GM19372 (cell line): ENCODE results near the gene FXN.
A peak's percentile ranks its signal among the peaks of the same experiment; 100 is the strongest.
"Not testable (repeated sequence)": the region's sequence is repeated elsewhere in the genome, so short reads cannot be mapped to it uniquely, and the experiment has no call there.

Experiments used
- ATAC-seq: cut with Tn5 transposase; IDR thresholded peaks from one replicate; pipeline ENCODE4 v1.9.1; 2021; ENCODE audit warnings: mild to moderate bottlenecking, low read depth, moderate library complexity; ENCODE audit not compliant: unreplicated experiment

The FXN gene

DNA sequence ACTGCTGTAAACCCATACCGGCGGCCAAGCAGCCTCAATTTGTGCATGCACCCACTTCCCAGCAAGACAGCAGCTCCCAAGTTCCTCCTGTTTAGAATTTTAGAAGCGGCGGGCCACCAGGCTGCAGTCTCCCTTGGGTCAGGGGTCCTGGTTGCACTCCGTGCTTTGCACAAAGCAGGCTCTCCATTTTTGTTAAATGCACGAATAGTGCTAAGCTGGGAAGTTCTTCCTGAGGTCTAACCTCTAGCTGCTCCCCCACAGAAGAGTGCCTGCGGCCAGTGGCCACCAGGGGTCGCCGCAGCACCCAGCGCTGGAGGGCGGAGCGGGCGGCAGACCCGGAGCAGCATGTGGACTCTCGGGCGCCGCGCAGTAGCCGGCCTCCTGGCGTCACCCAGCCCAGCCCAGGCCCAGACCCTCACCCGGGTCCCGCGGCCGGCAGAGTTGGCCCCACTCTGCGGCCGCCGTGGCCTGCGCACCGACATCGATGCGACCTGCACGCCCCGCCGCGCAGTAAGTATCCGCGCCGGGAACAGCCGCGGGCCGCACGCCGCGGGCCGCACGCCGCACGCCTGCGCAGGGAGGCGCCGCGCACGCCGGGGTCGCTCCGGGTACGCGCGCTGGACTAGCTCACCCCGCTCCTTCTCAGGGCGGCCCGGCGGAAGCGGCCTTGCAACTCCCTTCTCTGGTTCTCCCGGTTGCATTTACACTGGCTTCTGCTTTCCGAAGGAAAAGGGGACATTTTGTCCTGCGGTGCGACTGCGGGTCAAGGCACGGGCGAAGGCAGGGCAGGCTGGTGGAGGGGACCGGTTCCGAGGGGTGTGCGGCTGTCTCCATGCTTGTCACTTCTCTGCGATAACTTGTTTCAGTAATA, at the start of gene FXN:
TSS of gene FXN (plus strand) at position 315 of the 871 bp plus-strand sequence. CDS start at position 346, 31 bp downstream.
- ATAC-seq: peak; percentile 95

DNA sequence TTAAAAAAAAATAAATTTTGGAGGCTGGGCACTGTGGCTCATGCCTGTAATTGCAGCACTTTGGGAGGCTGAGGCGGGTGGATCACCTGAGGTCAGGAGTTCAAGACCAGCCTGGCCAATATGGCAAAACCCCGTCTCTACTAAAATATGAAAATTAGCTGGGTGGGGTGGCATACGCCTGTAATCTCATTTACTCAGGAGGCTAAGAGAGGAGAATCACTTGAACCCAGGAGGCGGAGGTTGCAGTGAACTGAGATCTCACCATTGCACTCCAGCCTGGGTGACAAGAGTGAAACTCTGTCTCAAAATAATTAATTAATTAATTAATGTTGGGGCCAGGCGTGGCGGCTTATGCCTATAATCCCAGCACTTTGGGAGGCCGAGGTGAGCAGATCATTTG, 48.6 kb upstream of the FXN start:
- not testable (repeated sequence) for ATAC-seq

DNA sequence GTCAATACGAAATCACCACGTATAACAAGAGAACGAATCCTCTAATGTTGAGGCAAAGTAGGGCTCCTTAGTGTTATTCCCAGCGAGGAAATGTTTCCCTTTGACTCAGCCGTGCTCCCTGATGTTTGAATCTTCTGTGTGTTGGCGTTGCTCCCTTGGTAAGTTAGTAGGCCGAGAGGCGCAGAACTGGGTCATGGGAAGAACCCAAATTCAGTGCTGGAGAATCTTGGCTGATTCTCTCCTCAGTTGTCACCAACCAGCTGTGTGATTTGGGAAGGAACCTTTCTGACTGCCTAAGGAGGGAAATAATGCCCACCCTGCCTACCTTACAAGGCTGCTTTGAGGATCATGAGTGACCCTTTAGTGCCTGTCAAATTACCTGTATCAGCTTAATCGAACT, 44.1 kb upstream of the FXN start:
- ATAC-seq: no peak

DNA sequence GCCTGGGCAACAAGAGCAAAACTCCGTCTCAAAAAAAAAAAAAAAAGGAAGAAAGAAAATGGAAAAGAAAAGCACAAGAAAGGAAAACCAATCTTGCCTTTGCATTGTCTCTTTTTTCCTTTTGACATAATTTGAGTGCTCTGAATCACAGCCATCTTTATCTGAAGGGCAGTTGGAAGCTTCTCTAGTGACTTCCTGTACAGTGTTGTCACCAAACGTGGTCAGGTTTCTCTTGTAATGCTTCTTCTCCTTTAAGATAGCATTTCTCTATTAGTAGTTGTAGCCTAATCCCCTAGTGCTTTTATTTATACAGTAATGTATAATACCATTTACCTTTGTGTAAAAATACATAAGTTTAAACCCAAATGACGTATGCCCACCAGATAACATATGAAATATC, 39.8 kb upstream of the FXN start:
- no peak for ATAC-seq

DNA sequence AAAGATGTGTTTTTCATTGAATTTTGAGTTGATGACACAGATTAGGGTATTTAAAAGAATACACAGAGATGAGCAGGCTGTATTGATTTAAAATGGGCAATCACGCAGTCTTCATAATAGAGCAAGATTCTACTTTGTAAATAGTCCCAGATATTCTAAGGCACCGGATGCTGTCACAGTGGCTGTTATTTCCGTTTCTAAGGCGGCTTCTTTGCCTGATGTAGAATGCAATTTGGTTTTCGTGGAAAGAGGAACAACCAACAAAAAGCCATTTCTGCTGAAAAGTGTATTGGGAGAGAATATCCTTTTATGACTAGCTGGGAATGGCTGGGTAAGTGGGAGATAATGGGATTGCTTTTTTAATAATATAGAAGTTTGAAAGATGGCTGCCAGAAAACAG, 39.1 kb upstream of the FXN start:
- no peak for ATAC-seq

DNA sequence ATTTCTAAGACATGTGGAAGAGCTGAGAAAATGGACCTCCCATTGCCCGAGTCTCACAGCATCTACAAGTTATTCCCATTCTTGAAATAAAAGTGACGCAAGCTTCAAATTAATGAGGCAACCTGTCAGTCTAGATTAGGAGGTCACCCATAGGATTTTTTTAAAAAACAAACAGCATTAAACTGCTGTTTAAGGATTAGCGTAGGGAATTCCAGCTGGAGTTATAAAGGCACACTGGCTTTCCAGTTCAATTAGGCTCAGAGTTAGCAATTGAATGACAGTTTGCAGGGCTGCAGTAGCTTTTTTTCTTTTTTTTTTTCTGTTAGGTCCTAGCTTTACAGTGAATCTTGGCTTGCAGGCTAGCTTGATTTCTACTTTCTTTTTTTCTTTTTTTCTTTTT, 37.9 kb upstream of the FXN start:
- ATAC-seq: no peak

DNA sequence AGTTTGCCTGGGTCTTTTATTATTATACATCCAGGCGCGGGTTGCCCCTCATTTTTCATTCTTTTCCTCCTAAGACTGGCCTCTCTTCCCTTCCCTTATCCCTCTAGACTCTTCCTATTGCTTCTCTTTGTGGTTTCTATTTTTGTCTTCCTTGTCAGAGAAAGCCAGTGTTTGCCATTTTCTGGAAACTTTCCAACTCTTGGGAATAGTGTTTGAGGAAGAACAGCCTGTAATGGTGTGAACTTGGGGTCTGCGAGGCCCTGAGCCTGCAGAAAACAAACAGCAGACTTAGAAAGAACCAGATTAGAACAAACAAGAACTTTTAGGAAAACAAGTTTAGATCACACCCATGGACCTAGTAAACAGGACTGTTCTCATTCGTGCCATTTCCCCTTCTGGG, 37.2 kb upstream of the FXN start:
- ATAC-seq: no peak

DNA sequence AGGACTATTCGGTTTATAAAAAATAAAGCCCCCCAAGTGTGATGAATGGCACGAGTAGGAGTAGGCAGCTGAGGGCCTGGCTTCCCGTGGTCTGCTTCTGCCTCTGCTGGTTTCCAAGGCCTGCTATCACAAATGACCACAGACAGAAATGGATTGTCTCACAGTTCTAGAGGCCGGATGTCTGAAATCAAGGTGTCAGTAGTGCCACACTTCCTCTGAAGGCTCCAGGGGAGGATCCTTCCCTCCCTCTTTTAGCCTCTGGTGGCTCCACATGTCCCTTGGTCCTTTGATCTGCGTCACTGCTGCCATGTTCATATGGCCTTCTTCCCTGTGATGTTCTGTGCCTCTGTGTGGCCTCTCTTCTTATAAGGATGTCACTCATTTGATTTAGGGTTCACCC, 36.7 kb upstream of the FXN start:
- no peak for ATAC-seq

DNA sequence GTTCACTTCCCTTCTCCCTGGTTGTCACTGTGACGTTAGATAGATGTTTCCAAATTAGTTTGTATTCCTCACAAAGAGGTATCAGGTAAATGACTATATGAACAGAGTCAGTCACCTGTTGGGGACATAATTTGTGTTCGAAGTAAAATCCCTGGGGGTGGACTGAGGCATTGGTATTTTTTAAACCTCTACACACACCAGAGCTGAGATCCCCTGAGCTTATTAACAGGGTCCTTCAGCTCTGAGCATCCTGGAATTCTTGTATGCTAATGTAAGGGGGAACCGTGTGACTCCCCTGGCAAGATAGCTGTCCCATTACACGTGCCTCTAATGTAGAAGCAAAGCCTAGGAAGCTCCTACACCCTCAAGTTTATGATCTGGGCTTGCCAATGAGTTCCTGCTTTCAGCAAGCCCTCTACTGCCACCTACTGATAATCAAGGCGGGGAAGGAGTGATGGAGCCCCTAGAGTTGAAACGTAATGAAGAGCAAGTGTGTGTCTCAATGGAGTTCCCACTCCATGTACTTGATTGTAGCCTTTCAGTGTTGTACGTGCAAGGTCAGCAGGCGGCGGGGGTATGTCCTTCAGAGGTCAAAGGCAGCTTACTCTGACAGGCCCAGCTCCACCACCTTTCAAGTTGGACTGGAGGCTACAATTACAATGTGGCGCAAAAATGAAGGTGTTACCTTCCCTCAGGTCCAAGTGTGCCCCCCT, 36.0 kb upstream of the FXN start:
- peak; percentile 76 for ATAC-seq

DNA sequence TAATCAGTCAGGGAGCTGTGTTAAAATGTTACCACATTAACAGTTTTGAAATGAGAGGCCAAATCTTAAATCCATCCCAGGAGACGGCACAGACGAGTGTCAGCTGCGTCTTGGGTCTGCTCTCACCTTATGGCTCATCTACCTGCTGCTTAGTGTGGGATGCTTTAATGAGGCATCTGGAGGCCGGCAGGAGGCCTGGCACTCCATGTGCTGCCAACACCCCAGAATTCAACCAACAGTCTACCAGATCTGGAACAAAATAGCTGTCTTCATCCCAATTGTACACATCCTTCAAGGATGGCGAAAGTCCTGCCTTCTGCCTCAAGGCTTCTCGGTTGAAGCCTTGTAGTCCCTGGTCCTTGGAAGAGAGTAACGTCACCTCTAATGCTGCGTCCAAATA, 33.6 kb upstream of the FXN start:
- no peak for ATAC-seq

DNA sequence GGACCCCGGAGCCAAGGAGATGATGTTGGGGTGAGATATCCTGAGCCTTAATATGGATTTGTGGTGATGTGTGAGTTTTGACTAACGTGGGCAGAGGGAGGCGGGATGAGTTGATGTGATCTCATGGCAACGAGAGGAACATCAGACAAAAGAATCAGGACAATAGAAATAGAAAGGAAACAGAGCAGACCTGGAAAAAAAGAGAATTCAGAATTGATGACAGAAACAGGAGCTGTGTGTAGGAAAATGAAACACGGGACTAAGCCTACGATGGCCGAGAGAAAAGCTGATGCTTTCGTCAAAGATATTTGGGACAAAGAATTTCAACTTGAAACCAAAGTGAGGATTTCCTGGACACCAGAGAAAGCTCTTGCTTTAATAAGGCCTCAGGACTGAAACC, 32.5 kb upstream of the FXN start:
- ATAC-seq: no peak

DNA sequence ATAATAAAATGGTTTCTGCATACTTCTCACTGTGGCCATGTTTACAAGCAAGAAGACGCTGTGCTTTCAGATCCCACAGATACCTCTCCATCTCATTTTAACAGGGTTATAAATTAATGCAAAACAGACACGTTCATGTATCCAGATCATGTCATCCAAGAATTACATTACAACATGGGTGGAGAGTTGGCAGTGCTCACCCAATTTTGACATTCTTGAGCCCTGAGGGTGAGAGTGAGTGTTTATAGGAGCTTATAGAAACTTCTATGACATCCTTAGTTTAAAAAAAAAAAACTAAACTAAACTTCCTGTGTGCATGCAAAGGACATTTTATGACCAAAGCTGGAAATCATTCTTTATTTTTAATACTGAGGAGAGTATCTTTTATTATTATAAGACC, 30.7 kb upstream of the FXN start:
- ATAC-seq: no peak

DNA sequence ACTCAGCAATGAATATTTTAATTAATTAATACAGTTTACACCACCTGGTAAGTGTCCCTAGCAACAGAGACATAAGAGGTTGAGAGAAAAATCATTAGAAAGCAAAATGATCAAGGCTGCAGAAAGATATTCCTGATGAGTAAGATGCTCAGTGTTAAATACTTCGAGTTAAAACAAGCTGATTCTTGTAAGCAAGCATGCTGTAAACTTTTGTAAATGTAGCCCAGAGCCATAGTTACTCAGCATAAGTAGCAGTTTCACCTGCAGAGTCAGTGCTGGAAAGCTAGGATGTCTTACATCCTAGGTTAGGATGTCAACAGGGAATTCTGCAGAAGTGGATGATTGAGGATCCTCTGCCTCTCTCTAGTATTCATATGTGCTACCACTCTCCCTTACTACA, 25.8 kb upstream of the FXN start:
- no peak for ATAC-seq

DNA sequence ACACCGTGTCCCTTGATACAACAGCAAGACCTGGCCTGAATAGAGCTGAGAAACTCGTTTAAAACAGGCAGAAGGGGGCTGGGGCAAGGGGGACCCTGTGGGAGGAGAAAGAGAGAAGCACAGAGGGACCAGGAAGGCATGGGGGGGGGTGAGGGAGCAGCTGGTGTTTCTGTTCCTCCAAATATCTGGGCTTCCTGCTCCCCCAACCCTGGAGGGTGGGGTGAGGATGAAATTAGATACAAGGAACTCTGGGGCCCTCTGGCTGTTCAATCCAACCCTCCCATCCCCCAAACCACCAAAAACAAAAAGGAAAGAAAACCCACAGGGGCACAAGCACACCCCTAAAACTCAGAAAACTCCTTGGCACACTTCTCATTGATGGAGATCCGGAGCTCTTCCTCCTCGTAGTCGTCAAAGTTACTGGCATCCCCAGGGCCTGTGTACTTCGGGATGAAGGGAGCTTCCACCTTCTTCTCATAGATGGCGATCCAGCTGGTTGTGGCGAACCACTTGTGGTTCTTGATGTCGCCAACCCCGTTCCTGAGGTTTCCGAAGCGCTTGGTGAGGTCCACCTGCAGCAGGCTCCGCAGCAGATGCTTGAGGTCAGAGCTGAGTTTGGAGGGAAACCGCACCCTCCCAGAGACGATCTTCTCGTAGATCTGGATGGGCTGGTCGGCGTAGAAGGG, 22.7 kb upstream of the FXN start:
- no peak for ATAC-seq

DNA sequence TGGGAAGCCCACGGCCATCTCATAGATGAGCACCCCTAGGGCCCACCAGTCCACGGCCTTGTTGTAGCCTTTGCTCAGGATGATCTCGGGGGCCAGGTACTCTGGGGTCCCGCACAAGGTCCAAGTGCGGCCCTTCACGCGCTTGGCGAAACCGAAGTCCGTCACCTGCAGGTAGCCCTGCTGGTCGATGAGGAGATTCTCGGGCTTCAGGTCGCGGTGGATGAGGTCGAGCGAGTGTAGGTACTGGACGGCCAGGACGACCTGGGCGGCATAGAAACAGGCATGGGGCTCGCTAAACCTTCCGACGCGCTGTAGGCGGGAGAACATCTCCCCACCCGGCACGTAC, 22.2 kb upstream of the FXN start:
- no peak for ATAC-seq

DNA sequence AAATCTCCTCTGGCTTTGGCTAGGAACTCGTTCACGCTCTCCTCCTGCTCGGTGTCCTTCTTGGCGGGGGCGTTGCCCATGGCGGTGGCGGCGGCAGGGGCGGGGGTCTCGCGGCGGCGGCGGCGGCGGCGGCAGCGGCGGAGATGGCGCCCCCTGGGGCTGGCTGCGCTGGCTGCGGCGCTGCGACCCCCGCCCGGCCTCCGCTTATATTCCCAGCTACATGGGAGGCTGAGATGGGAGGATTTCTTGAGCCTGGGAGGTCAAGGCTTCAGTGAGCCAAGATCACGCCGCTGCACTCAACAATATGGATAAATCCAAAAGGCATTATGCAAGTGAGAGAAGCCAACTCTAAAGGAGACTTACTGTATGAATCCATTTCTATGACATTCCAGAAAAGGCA, 21.5 kb upstream of the FXN start, which contains the start of gene PRKACG:
TSS of gene PRKACG (minus strand) at position 101 of the 400 bp plus-strand sequence. CDS start at position 80, 21 bp downstream.
- ATAC-seq: no peak

DNA sequence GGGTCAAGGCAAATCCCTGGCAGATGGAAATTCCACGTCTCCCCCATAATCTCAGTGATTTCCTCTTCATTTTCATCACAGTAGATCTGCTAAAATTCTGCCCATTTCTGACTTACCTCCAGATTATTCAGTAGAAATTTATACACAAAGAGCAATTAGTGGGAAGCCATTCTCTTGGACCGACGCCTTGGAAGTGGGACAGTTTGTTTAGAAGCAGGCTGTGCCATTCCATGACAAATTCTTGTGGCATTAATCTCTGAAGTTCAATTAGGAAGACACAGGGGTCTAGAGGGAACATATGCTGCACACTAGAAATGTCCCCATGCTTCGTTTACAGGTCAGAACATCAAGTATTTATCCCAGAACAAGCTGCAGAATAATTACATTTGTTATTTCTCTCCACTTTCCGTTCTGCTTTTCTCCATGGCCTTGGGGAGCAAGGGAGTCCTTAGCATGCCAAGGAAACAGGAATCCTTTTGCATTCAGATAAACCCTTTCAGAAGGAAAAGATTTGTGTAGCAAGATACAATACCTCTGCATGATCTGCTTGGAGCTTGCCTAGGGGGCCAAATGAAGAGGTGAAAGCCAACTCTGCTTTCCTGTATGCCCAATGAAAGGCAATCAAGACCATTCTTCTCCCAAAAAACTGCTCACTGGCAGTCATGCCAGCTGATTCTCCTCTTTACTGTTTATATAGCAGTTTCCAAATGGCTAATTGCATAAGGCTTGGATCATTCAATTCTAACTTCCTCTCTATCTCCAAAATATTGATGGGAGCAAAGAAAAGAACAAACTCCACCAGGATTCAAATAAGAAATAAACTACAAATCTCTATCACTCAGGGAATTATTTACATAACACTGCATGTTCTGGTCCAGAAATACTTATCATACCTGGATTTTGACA, 19.1 kb upstream of the FXN start:
- ATAC-seq: no peak

DNA sequence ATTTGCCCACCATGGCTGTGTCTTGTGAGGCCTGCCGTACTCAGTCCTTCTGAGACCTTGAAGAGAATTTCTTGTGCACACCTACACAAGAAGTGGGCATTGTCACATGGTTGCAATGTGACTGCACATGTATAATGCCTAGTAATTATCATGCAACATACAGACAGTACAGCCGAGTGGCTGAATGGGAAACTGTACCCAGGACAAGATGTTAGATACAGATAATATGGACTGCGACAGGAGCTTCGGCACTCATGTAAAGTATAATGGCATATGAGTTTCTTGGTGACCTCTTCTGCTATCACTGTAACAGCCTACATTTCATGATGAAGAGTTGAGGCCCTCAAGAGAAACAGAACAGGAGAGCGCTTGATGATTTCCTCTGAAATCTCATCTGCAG, 16.8 kb upstream of the FXN start:
- ATAC-seq: no peak

DNA sequence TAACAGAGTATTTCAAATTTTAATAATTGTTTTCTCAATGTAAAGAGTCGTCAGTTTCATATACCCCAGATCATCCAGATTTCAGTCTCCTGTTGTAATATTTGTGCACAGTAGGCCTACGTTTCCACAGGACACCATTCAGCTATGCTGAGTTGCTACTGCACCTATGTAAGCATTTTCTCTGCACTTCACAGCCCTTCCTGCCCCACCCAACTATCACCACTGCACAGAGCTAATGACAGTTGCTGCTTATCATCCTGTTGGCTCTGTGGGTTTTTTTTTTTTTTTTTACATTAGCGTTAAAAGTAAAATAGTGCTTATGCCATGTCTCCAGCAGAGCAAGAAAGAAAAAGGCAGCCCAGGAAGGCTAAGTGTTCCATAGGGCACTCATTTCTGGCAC, 15.7 kb upstream of the FXN start:
- no peak for ATAC-seq
